Measurements from ENCODE around the gene AIPL1.

GRCh38 chr17:6377906-6378305 lies 57.0 kb downstream of the AIPL1 start:
- TF ChIP-seq CTCF (IDR thresholded peaks at IDR 0.05) (no peak), POLR2A (IDR thresholded peaks at IDR 0.05) (no peak)

All from lower leg skin (tissue), 3 donors.